ENCODE results near the gene KCNQ1. TPM values are rescaled to one million over a fixed set of nuclear protein-coding genes. Genes with fewer than 3 reads are reported as not detected.
"Not testable (repeated sequence)": the region's sequence is repeated elsewhere in the genome, so short reads cannot be mapped to it uniquely, and the experiment has no call there.

Gene KCNQ1
- total RNA-seq, 1 donor from 2014 or later, result 10.7 TPM

- DNase-seq (ENCODE audit: low spot score), result no peak
Observed at GRCh38 chr11:2587976-2588748, 143.4 kb downstream of the KCNQ1 start.

- DNase-seq (ENCODE audit: low spot score), result peak; percentile 88
Observed at GRCh38 chr11:2588809-2589537, 144.2 kb downstream of the KCNQ1 start.

GRCh38 chr11:2589538-2589934 is 144.7 kb downstream of the KCNQ1 start:
- no peak for DNase-seq (ENCODE audit: low spot score)

- no peak for DNase-seq (ENCODE audit: low spot score)
Observed at GRCh38 chr11:2590131-2590964, 145.5 kb downstream of the KCNQ1 start.

GRCh38 chr11:2590965-2591754 is 146.4 kb downstream of the KCNQ1 start:
- no peak for DNase-seq (ENCODE audit: low spot score)

GRCh38 chr11:2591805-2592204 is 147.0 kb downstream of the KCNQ1 start:
- DNase-seq (ENCODE audit: low spot score), result peak; percentile 72

GRCh38 chr11:2592559-2593392 is 148.0 kb downstream of the KCNQ1 start:
- no peak for DNase-seq (ENCODE audit: low spot score)

GRCh38 chr11:2593393-2593950 is 148.7 kb downstream of the KCNQ1 start:
- DNase-seq (ENCODE audit: low spot score), result peak; percentile 83

- no peak for DNase-seq (ENCODE audit: low spot score)
Observed at GRCh38 chr11:2594267-2594666, 149.5 kb downstream of the KCNQ1 start.

GRCh38 chr11:2595204-2595603 is 150.4 kb downstream of the KCNQ1 start:
- no peak for DNase-seq (ENCODE audit: low spot score)

- DNase-seq (ENCODE audit: low spot score), result no peak
Observed at GRCh38 chr11:2599561-2600189, 154.9 kb downstream of the KCNQ1 start.

- no peak for DNase-seq (ENCODE audit: low spot score)
Observed at GRCh38 chr11:2609345-2609744, 164.5 kb downstream of the KCNQ1 start.

GRCh38 chr11:2612884-2613571 is 168.2 kb downstream of the KCNQ1 start:
- no peak for DNase-seq (ENCODE audit: low spot score)

GRCh38 chr11:2621894-2622293 is 177.1 kb downstream of the KCNQ1 start:
- DNase-seq (ENCODE audit: low spot score), result no peak

GRCh38 chr11:2625183-2625582 is 180.4 kb downstream of the KCNQ1 start:
- no peak for DNase-seq (ENCODE audit: low spot score)

GRCh38 chr11:2630679-2631078 is 185.9 kb downstream of the KCNQ1 start:
- no peak for DNase-seq (ENCODE audit: low spot score)

- DNase-seq (ENCODE audit: low spot score), result no peak
Observed at GRCh38 chr11:2631161-2631560, 186.4 kb downstream of the KCNQ1 start.

- not testable (repeated sequence) for DNase-seq (ENCODE audit: low spot score)
Observed at GRCh38 chr11:2639763-2640162, 195.0 kb downstream of the KCNQ1 start.

GRCh38 chr11:2641623-2642022 is 196.8 kb downstream of the KCNQ1 start:
- DNase-seq (ENCODE audit: low spot score), result no peak
